Sigmoid colon (tissue), 4 donors: ENCODE measurements around the gene HMCN1.

Source experiments
- EP300 ChIP-seq, 4 donors: sonication (generic); formaldehyde crosslinking; IDR thresholded peaks; one replicate each; pipeline ENCODE4 v1.6.1; 2017; ENCODE audit warnings: antibody characterized with exemption in 4 of 4
- POLR2A ChIP-seq, 2 donors: fragments of 450-650 bp; IDR thresholded peaks; one replicate each; pipeline ENCODE4 v1.6.1; 2016; ENCODE audit warnings: antibody characterized with exemption in 2 of 2, mild to moderate bottlenecking in 2 of 2, moderate library complexity in 2 of 2
- POLR2AphosphoS5 ChIP-seq, 4 donors: sonication (generic); formaldehyde crosslinking; IDR thresholded peaks; one replicate each; pipeline ENCODE4 v1.6.1; 2017; ENCODE audit warnings: antibody characterized with exemption in 4 of 4
- TF ChIP-seq, protein P1 (sequence below), 4 experiments: fragments of 450-650 bp in 3 of 4; fragments of 200-600 bp in 1 of 4; IDR thresholded peaks; one replicate each; pipeline ENCODE4 v1.5.1; 2016 to 2019; ENCODE audit warnings: antibody characterized with exemption in 4 of 4, mild to moderate bottlenecking in 3 of 4, moderate library complexity in 2 of 4

DNA sequence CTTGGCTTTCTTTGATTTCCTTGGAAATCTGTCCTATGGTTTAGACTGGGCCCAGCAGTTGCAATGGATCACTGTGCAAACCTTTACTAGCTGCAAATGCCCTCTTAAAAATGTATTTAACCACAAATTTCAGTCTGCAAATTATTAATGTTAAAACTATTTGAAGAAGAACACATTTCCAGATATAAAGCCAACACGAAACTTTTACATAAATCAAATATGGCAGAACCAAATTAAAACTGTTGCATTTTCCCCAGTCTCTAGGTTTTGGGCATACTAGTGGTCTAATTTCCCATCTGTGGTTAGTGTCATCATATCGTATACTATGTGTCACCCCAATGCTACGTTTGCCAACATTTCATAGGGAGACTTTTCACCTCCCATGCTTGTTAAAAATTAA lies 52.3 kb downstream of the HMCN1 start:
- no peak for TF ChIP-seq EP300 (IDR thresholded peaks at IDR 0.05)
- TF ChIP-seq, protein P1, sequence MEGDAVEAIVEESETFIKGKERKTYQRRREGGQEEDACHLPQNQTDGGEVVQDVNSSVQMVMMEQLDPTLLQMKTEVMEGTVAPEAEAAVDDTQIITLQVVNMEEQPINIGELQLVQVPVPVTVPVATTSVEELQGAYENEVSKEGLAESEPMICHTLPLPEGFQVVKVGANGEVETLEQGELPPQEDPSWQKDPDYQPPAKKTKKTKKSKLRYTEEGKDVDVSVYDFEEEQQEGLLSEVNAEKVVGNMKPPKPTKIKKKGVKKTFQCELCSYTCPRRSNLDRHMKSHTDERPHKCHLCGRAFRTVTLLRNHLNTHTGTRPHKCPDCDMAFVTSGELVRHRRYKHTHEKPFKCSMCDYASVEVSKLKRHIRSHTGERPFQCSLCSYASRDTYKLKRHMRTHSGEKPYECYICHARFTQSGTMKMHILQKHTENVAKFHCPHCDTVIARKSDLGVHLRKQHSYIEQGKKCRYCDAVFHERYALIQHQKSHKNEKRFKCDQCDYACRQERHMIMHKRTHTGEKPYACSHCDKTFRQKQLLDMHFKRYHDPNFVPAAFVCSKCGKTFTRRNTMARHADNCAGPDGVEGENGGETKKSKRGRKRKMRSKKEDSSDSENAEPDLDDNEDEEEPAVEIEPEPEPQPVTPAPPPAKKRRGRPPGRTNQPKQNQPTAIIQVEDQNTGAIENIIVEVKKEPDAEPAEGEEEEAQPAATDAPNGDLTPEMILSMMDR (IDR thresholded peaks at IDR 0.05), result no peak
- TF ChIP-seq POLR2AphosphoS5 (IDR thresholded peaks at IDR 0.05), result no peak
- TF ChIP-seq POLR2A (IDR thresholded peaks at IDR 0.05), result no peak
